SK-N-MC (cell line): ENCODE data around the gene FBXL19.

Source experiments
- DNase-seq: peaks from one replicate; pipeline ENCODE4 v3.0.0-alpha.2; 2011; ENCODE audit warnings: low read depth, low spot score
- H3K27ac ChIP-seq: fragments of 200-600 bp; sonication (generic); 2 replicates; pipeline ENCODE4 v1.5.1; 2016; ENCODE audit warnings: mixed run types
- H3K36me3 ChIP-seq: fragments of 200-600 bp; sonication (generic); 2 replicates; pipeline ENCODE4 v1.6.1; 2017; ENCODE audit warnings: antibody characterized with exemption, low read length, mixed read lengths; ENCODE audit not compliant: insufficient read depth
- H3K4me3 ChIP-seq: fragments of 200-600 bp; sonication (generic); 2 replicates; pipeline ENCODE4 v1.5.1; 2016
- H3K9ac ChIP-seq: fragments of 200-600 bp; sonication (generic); 2 replicates; pipeline ENCODE4 v1.8.0; 2017; ENCODE audit warnings: mixed run types, mixed read lengths; ENCODE audit not compliant: insufficient read length
- H3K9me3 ChIP-seq: fragments of 200-600 bp; sonication (generic); 2 replicates; pipeline ENCODE4 v1.6.1; 2017; ENCODE audit warnings: low read depth, mild to moderate bottlenecking, antibody characterized with exemption, low read length, moderate library complexity, mixed read lengths
- EZH2 ChIP-seq: fragments of 200-600 bp; sonication (generic); IDR thresholded peaks from one replicate; pipeline ENCODE4 v1.6.1; 2017; ENCODE audit warnings: antibody characterized with exemption
- FOXP2 ChIP-seq: optimal IDR thresholded peaks from 2 replicates; pipeline ENCODE3; 2011; ENCODE audit warnings: mild to moderate bottlenecking, moderate library complexity; ENCODE audit not compliant: insufficient read depth; ENCODE audit errors: extremely low read length, control extremely low read depth
- POLR2AphosphoS5 ChIP-seq: IDR thresholded peaks from 2 replicates; pipeline ENCODE4 v1.6.1; 2012; ENCODE audit warnings: mild to moderate bottlenecking, low read depth, low read length, borderline replicate concordance

The FBXL19 gene

GRCh38 chr16:30893744-30894539 lies 29.4 kb upstream of the FBXL19 start, which contains the start of gene BCL7C:
TSS of gene BCL7C (minus strand) at chr16:30894077. CDS start at chr16:30893944, 133 bp downstream.
- peak within 1 kb of the TSS; percentile 85 for H3K27ac ChIP-seq
- no peak for DNase-seq

DNA sequence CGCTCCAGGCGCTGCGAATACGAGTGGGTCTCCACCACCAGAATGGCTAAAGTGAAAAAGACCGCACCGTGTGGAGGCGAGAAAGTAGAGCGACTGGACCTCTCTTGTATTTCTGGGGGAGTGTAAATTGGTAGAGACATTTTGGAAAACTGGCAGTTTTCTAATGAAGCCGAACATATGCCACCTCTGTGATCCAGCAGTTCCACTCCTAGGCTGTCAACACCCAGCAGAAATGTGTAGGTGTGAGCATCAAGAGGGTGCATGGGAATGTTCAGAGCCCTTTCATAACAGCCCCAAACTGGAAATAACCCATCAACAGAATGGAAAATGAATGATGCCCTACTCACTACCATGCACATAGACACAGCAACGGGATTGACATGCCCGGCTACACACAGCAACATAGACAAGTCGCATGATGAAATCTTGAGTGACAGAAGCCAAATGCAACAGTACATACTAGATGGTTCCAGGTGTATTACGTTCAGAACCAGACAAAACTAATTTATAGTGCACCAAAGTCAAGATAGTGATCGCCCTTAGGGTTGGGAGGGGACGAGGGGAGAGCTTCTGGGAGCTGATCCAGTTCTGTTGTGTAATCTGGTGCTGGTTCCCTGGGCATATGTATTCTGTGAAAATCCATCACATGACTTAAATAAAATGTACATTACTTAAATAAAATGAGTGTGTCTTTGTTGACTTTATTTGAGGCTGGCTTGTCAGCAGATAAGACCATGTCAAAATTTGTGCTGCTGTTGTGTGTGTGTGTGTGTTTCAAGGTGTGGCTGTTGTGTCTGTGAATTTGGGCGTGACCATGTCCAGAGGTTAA lies 28.6 kb upstream of the FBXL19 start:
- DNase-seq: no peak
- H3K9ac ChIP-seq: no peak overlapping the region
- peak overlapping the region; percentile 85 for H3K27ac ChIP-seq
- H3K9me3 ChIP-seq: no peaks in the 10 kb centered on the region
- TF ChIP-seq EZH2 (no peak), FOXP2 (no peak), POLR2AphosphoS5 (no peak)
- no peaks in the 10 kb centered on the region for H3K36me3 ChIP-seq
- H3K4me3 ChIP-seq: peak overlapping the region; percentile 30; the same call in 1 of the 2 replicates

More at GRCh38 chr16:30893744-30894539, 29.4 kb upstream of the FBXL19 start, which contains the start of gene BCL7C:
- Histone ChIP-seq H3K4me3 (peak within 1 kb of the TSS; percentile 84), H3K36me3 (peaks cover under 1% of the 10 kb centered on the region; the same call in 1 of the 2 replicates), H3K9ac (peak within 1 kb of the TSS; percentile 79), H3K9me3 (no peaks in the 10 kb centered on the region)
- TF ChIP-seq FOXP2: no peak
- TF ChIP-seq POLR2AphosphoS5: peak; percentile 21; the same call in 1 of the 2 replicates

GRCh38 chr16:30895627-30896260 lies 27.6 kb upstream of the FBXL19 start:
- peak overlapping the region; percentile 90 for H3K4me3 ChIP-seq
- no peaks in the 10 kb centered on the region for H3K9me3 ChIP-seq
- H3K36me3 ChIP-seq: no peaks in the 10 kb centered on the region
- TF ChIP-seq EZH2 (no peak), FOXP2 (no peak), POLR2AphosphoS5 (no peak)
- H3K27ac ChIP-seq: peak overlapping the region; percentile 85
- H3K9ac ChIP-seq: peak overlapping the region; percentile 39
- DNase-seq: no peak

- H3K27ac ChIP-seq: peak within 1 kb of the TSS; percentile 85
- no peaks in the 10 kb centered on the region for H3K36me3 ChIP-seq
- TF ChIP-seq FOXP2 (no peak), POLR2AphosphoS5 (no peak), EZH2 (no peak)
- H3K9me3 ChIP-seq: no peaks in the 10 kb centered on the region
- no peak for DNase-seq
- H3K9ac ChIP-seq: peak within 1 kb of the TSS; percentile 46
- peak within 1 kb of the TSS; percentile 90 for H3K4me3 ChIP-seq
These were observed 27.0 kb upstream of the FBXL19 start, which contains the start of gene CTF1 for GRCh38 chr16:30896261-30896888. TSS of gene CTF1 (plus strand) at chr16:30896614. CDS start at chr16:30896644, 30 bp downstream.

DNA sequence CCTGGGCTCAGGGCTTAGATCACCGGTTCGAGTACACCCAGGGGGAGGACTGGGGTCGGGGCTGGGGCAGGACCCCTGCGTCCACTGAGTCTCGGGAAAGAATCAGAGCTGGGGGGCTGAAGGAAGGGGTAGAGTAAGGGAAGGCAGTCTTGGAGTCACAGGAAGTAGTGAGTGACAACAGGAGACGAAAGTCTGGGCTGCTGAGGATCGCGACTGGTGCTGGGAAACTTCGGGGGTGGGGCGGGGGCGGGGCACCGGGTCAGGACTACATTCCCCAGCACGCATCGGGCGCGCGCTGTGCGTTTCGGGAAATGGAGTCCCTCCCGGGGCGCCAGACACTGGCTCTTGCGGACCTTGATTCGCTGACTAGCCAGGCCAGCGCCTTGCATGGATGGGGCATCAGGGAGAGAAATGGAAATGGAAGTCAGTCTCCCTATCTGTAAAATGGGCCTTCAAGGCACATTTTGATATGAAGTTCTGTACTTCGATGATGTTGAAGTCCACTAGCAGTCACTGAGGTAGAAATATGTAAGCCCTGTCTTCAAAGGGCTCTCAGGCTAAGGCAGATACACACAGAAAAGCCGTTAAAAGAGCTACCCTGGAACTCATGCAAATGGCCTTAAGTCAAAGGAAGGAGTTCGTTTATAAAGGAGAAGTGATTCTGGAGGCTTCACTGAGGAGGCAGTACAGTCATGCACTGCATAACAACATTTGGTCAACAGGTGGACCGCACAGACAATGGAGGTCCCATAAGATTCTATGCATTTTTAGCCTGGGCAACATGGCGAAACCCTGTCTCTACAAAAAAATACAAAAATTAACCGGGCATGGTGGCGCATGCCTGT lies 26.3 kb upstream of the FBXL19 start:
- Histone ChIP-seq H3K36me3 (no peaks in the 10 kb centered on the region), H3K9ac (peak overlapping the region; percentile 46), H3K4me3 (peak overlapping the region; percentile 90), H3K9me3 (no peaks in the 10 kb centered on the region), H3K27ac (peak overlapping the region; percentile 85)
- DNase-seq: peak; percentile 48
- no peak for TF ChIP-seq EZH2

DNA sequence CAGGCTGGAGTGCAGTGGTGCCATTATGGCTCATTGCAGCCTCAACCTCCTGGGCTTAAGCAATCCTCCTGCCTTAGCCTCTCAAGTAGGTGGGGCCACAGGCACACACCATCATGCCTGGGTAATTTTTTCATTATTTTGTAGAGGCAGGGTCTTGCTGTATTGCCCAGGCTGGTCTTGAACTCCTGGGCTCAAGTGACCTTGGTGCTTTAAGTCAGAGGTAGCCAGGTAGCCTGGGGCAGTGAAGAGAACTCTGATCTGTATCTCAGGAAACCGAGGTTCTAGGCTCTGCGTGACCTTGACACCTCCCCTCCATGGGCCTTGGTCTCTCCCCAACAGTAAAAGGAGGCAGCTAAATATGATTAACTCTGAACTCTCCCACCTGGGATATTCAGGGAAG lies 23.6 kb upstream of the FBXL19 start:
- H3K9ac ChIP-seq: no peak overlapping the region
- H3K4me3 ChIP-seq: no peak overlapping the region
- DNase-seq: no peak
- H3K36me3 ChIP-seq: no peaks in the 10 kb centered on the region
- TF ChIP-seq EZH2: no peak
- TF ChIP-seq FOXP2: no peak
- TF ChIP-seq POLR2AphosphoS5: no peak
- H3K27ac ChIP-seq: no peak overlapping the region
- H3K9me3 ChIP-seq: no peaks in the 10 kb centered on the region

GRCh38 chr16:30900588-30900987 lies 22.8 kb upstream of the FBXL19 start:
- H3K9ac ChIP-seq: no peak overlapping the region
- DNase-seq: no peak
- TF ChIP-seq EZH2 (no peak), FOXP2 (no peak), POLR2AphosphoS5 (no peak)
- no peak overlapping the region for H3K4me3 ChIP-seq
- H3K27ac ChIP-seq: no peak overlapping the region
- no peaks in the 10 kb centered on the region for H3K9me3 ChIP-seq
- no peaks in the 10 kb centered on the region for H3K36me3 ChIP-seq
